ENCODE data around the gene POLR2E.

Gene POLR2E

DNA sequence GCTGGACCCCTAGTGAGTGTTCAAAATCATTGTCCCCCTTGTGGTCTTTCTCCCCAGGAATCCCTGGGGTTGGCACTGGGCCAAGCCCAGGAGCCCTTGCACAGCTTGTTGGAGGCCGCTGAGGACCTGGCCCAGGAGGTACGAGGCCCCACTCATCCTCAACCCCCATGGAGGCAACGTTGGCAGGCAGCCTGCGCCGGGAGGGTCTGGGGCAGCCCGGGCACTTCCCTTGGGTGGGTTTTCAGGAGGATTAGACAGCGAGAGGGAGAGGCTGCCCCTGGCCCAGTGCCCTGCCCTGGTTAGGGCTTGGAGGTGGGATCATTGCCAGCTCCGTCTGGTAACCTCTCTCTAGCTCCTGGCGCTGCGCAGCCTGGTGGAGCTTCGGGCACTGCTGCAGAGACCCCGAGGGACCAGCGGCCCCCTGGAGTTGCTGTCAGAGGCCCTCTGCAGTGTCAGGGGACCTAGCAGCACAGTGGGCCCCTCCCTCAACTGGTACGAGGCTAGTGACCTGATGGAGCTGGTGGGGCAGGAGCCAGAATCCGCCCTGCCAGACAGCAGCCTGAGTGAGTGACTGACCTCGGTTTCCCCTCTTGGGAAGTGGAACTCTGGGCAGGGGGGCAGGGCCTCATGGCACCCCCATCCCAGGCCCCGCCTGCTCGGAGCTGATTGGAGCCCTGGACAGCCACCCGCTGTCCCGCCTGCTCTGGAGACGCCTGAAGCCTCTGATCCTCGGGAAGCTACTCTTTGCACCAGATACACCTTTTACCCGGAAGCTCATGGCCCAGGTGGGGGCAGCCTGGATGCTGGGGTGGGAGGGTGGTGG is 52.3 kb downstream of the POLR2E start:
- no peak for DNase-seq

DNA sequence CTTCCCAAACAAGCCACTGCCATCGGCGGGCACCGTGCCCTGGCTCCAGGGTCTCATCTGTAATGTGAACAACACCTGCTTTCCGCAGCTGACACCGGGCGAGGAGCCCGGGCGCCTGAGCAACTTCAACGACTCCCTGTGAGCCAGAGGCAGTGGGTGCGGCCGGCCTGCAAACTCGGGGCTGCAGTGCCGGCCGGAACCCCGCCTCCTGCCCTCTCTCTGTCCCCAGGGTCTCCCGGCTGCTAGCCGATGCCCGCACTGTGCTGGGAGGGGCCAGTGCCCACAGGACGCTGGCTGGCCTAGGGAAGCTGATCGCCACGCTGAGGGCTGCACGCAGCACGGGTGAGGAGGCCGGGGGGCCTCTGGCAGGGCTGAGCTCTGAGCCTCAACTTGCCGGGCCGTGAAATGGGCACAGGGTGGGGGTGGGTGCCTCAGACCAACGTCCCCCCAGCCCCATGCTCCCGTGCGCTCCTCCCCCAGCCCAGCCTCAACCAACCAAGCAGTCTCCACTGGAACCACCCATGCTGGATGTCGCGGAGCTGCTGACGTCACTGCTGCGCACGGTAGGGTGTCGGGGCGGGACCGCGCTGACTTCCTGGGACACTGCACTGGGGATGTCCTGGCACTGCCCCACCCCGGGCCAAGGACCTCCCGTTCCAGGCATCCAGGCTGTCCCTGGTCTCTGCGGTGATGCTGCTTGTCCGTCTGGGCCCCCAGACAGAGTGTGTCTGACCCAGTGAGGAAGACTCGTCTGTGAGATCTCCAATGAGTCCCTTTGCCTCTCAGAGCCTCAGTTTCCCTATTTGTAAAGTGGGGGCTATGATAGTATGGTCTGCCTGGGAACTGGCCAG is 53.1 kb downstream of the POLR2E start:
- no peak for DNase-seq

DNA sequence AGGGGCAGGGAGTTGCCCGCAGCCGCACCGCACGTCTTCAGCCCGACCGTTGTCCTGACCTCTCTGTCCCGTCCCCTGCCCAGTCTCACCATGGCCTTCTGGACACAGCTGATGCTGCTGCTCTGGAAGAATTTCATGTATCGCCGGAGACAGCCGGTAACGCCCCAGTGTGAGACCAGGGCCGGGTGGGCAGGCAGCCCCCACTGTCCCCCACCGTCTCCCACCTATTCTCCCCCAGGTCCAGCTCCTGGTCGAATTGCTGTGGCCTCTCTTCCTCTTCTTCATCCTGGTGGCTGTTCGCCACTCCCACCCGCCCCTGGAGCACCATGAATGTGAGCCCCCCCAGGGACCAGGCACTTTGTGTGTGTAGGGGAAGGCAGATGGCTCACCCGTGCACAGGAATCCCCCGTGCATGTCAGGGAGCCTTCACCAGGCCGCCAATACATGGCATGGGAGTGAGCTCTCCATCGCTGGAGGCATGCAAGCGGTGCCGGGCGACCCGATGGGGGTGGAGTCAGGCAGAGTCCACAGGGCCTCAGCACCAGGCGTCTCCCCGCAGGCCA is 53.8 kb downstream of the POLR2E start:
- no peak for DNase-seq

DNA sequence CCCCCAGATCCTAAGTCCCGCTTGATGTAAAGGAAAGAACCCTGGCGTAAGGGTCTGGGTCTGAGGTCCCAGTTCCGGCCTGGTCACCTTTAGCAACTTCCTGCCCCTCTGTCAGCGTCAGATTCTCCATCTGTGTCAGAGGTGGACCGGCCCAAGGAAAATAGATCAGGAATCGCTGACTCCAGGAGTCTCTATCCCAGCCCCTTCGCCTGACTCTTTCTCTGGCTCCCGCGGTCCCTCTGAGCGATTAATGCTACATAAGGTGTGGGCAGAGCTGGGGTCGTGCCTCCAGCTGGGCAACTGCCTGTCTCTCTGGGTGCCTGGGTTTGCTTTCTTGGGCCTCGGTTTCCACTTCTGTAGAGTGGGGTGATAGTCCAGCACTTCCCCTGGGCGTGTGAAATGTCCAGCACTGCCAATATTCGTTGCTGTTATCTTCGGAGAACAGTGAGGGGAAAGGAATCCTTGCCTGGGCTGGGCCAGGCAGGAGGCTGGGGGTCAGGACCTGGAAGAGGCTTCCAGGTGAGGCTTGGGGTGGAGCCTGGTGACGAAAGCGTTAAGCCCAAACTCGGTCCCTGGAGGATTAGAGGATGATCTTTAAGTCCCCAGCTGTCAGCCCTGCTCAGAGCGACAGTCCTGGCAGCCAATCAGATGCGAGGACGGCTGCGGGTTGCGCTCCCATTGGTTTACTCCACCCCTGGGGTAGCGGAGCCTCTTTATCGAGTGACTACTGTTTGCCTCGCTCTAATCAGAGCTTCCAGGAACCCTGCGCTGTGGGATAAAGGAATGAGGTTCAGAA is 54.5 kb downstream of the POLR2E start:
- DNase-seq: peak; percentile 92

DNA sequence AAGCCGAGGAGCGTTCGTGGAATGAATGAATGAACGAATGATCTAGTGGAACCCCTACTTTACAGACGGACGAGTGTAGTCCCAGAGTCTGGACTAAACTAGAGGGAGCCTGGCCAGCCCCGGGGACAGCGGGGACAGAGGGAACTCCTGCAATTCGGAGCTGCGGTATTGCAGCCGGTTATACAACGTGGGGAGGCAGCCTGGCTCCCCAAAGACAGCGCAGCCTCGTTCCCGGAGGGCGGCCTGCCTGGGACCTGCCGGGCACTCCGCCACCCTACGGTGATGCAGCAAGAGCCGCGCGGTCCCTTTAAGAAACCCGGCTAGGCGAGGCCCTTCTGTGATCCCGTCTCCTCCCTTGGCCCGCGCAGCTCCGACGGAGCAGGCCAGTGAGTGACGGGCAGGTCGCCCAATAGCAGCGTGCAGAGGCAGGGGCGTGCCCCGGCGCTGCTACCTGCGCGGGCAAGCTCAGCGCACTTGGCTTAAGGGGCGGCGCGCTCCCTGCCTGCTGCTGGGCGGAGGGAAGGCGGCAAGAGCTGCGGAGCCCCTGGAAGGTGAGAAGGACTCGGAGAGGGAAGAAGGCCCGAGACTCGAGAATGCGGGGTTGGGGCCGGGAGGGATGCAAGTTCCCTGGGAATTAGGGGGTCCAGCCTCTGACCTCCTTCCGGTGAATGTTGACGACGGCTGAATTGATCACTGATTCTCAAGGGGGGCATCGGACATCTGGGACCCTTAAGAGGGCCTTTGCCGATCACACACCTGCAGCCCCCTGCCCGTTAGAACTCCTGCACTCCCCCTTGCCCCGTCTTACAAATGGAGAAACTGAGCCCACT is 55.3 kb downstream of the POLR2E start, which contains the start of gene ABCA7:
ABCA7 (plus strand) TSS at position 462 of the 830 bp plus-strand sequence. CDS start 1,255 bp downstream, outside the sequence.
- DNase-seq: peak; percentile 100

DNA sequence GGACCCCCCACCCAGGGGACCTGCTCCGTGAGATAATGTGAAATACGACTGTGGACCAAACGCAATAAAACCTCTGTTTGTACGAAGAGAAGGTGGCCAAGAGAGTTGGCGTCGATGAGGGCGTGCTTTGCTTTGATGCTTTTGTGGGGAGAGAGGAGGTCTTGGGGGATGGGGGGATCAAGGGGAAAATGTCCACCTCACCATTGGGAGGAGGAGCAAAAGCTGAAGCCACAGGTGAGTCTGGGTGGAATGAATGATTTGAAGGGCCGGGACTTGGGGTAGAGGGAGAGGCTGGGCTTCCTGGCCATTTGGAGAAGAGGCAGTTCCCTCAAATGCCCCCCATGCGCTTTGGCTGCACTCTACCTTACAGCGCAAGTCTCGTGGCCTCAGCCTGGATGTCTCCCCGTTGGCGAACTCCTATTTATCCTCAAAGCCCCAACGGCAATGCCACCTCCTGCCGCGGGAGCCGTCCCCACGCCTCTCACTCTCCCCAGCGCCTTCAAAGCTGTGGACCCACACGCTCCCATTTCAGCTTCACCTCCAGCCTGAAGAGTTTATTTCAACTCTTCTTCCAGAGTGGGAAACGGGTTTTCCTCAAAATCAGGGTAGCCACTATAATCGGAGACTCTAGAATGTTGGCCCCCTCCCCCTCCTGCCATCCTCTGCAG is 56.1 kb downstream of the POLR2E start:
- DNase-seq: no peak

DNA sequence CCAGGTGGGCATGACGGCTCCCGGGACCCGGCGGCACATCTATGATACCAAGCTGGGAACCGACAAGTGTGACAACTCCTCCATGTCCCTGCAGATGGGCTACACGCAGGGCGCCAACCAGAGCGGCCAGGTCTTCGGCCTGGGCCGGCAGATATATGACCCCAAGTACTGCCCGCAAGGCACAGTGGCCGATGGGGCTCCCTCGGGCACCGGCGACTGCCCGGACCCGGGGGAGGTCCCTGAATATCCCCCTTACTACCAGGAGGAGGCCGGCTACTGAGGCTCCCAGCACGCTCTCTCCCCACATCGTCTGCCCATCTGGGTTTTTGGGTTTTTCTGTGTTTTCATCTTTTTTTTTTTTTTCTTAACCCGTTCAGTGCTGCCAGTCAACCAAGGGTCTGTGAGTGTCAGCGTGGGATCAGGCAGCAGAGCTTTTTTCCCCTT is 57.5 kb downstream of the POLR2E start:
- DNase-seq: no peak

Measured in stimulated activated CD4-positive, alpha-beta T cell treated with anti-CD3 and anti-CD28 coated beads, Interleukin-4, amount 100 ng/mL, for 24 hours (primary cell).